Activated CD8-positive, alpha-beta memory T cell treated with anti-CD3 and anti-CD28 coated beads, Interleukin-2, amount 50 U/mL, for 24 hours (primary cell): ENCODE results near the gene KREMEN1.

Experiments used
- DNase-seq: peaks from one replicate; pipeline ENCODE4 v3.0.0-alpha.2; 2020; ENCODE audit errors: extremely low read depth

Gene KREMEN1

GRCh38 chr22:29128891-29129807 lies 56.3 kb downstream of the KREMEN1 start:
- no peak for DNase-seq

- no peak for DNase-seq
These were observed 56.9 kb downstream of the KREMEN1 start for GRCh38 chr22:29129808-29130140.

- DNase-seq: no peak
These were observed 57.6 kb downstream of the KREMEN1 start for GRCh38 chr22:29130476-29130875.

- no peak for DNase-seq
These were observed 60.8 kb downstream of the KREMEN1 start for GRCh38 chr22:29133603-29134133.

GRCh38 chr22:29134448-29134847 lies 61.6 kb downstream of the KREMEN1 start:
- DNase-seq: no peak

- DNase-seq: no peak
These were observed 64.2 kb downstream of the KREMEN1 start for GRCh38 chr22:29136782-29137700.

GRCh38 chr22:29138556-29139305 lies 65.9 kb downstream of the KREMEN1 start:
- no peak for DNase-seq

- DNase-seq: no peak
These were observed 67.3 kb downstream of the KREMEN1 start for GRCh38 chr22:29139965-29140782.

- DNase-seq: no peak
These were observed 68.3 kb downstream of the KREMEN1 start for GRCh38 chr22:29141078-29141688.

- no peak for DNase-seq
These were observed 69.3 kb downstream of the KREMEN1 start for GRCh38 chr22:29142116-29142515.

GRCh38 chr22:29143941-29144785 lies 71.3 kb downstream of the KREMEN1 start:
- DNase-seq: no peak

GRCh38 chr22:29144786-29145160 lies 71.9 kb downstream of the KREMEN1 start:
- no peak for DNase-seq

- no peak for DNase-seq
These were observed 72.7 kb downstream of the KREMEN1 start for GRCh38 chr22:29145321-29146072.

- DNase-seq: no peak
These were observed 73.3 kb downstream of the KREMEN1 start for GRCh38 chr22:29146091-29146560.

GRCh38 chr22:29146771-29147170 lies 73.9 kb downstream of the KREMEN1 start:
- no peak for DNase-seq

- no peak for DNase-seq
These were observed 74.6 kb downstream of the KREMEN1 start for GRCh38 chr22:29147331-29147899.

- DNase-seq: no peak
These were observed 75.2 kb downstream of the KREMEN1 start for GRCh38 chr22:29148036-29148435.

- DNase-seq: no peak
These were observed 76.0 kb downstream of the KREMEN1 start for GRCh38 chr22:29148826-29149225.
